ENCODE results near the gene SLC25A13.

- TF ChIP-seq CTCF (conservative IDR thresholded peaks at IDR 0.05; ENCODE audit: low read depth, low read length) (no peak), EZH2phosphoT487 (IDR thresholded peaks at IDR 0.05; ENCODE audit: borderline replicate concordance, low read length) (no peak)
Measured at GRCh38 chr7:96346293-96346953, 24.5 kb upstream of the SLC25A13 start.
